GM19467 (cell line): ENCODE measurements around the gene CPD.
A peak's percentile ranks its signal among the peaks of the same experiment; 100 is the strongest.
"Not testable (repeated sequence)": the region's sequence is repeated elsewhere in the genome, so short reads cannot be mapped to it uniquely, and the experiment has no call there.

ENCODE experiments used
- ATAC-seq: cut with Tn5 transposase; IDR thresholded peaks from one replicate; pipeline ENCODE4 v1.9.1; 2021; ENCODE audit warnings: mild to moderate bottlenecking, moderate library complexity; ENCODE audit not compliant: unreplicated experiment

The CPD gene

GRCh38 chr17:30378825-30379302 lies at the start of gene CPD:
TSS of gene CPD (plus strand) at chr17:30378927. CDS start at chr17:30378981, 54 bp downstream.
- peak; percentile 81 for ATAC-seq

GRCh38 chr17:30332057-30332542 lies 46.6 kb upstream of the CPD start:
- ATAC-seq: no peak

- ATAC-seq: no peak
These were observed 45.0 kb upstream of the CPD start, which contains the start of gene TMIGD1 for GRCh38 chr17:30333503-30334360. TSS of gene TMIGD1 (minus strand) at chr17:30334057. CDS start at chr17:30332133, 1,924 bp downstream.

GRCh38 chr17:30334421-30334820 lies 44.3 kb upstream of the CPD start:
- no peak for ATAC-seq

GRCh38 chr17:30336369-30337171 lies 42.2 kb upstream of the CPD start:
- no peak for ATAC-seq

- ATAC-seq: no peak
These were observed 41.2 kb upstream of the CPD start for GRCh38 chr17:30337393-30337999.

GRCh38 chr17:30339086-30339485 lies 39.6 kb upstream of the CPD start:
- ATAC-seq: no peak

GRCh38 chr17:30340801-30341356 lies 37.8 kb upstream of the CPD start:
- no peak for ATAC-seq

- ATAC-seq: no peak
These were observed 37.0 kb upstream of the CPD start for GRCh38 chr17:30341703-30342249.

GRCh38 chr17:30343244-30343643 lies 35.5 kb upstream of the CPD start:
- not testable (repeated sequence) for ATAC-seq

GRCh38 chr17:30343796-30344195 lies 34.9 kb upstream of the CPD start:
- no peak for ATAC-seq

- ATAC-seq: no peak
These were observed 34.2 kb upstream of the CPD start for GRCh38 chr17:30344283-30345088.

GRCh38 chr17:30345089-30345433 lies 33.7 kb upstream of the CPD start:
- no peak for ATAC-seq

- ATAC-seq: no peak
These were observed 33.1 kb upstream of the CPD start for GRCh38 chr17:30345527-30346075.

- ATAC-seq: no peak
These were observed 32.4 kb upstream of the CPD start for GRCh38 chr17:30346221-30346795.

GRCh38 chr17:30347488-30347887 lies 31.2 kb upstream of the CPD start:
- ATAC-seq: no peak

- no peak for ATAC-seq
These were observed 29.5 kb upstream of the CPD start for GRCh38 chr17:30349252-30349651.

- not testable (repeated sequence) for ATAC-seq
These were observed 27.5 kb upstream of the CPD start for GRCh38 chr17:30351263-30351662.

- no peak for ATAC-seq
These were observed 27.0 kb upstream of the CPD start for GRCh38 chr17:30351735-30352134.
